LNCaP clone FGC (cell line): Measurements from ENCODE around the gene RGS8.

ENCODE experiments used
- DNase-seq: peaks from one replicate; pipeline ENCODE4 v3.0.0-alpha.2; 2011; ENCODE audit warnings: low read depth
- H3K4me3 ChIP-seq: 2 replicates; pipeline ENCODE4 v1.5.1; 2011; ENCODE audit warnings: mild to moderate bottlenecking, low read depth, low read length, control low read depth
- CTCF ChIP-seq: IDR thresholded peaks from 2 replicates; pipeline ENCODE4 v1.5.1; 2012; ENCODE audit warnings: mild to moderate bottlenecking; ENCODE audit not compliant: control insufficient read depth, insufficient read depth; ENCODE audit errors: extremely low read depth

RGS8 gene

GRCh38 chr1:182684116-182684828, at the start of gene RGS8:
Gene RGS8, minus strand, starts transcription at chr1:182684587. Its CDS starts 14,938 bp downstream, at chr1:182669649.
- DNase-seq, result no peak
- TF ChIP-seq CTCF, result no peak
- no peak within 1 kb of the TSS for H3K4me3 ChIP-seq

- peak; percentile 87 for DNase-seq
- TF ChIP-seq CTCF, result no peak
- 0 out of 2 replicates have a peak overlapping the region, but pooled peaks have one; percentile 6 for H3K4me3 ChIP-seq
Measured at GRCh38 chr1:182731852-182732575, 47.6 kb upstream of the RGS8 start.

- DNase-seq, result no peak
- TF ChIP-seq CTCF, result no peak
- H3K4me3 ChIP-seq, result no peak overlapping the region
Measured at GRCh38 chr1:182726912-182727311, 42.5 kb upstream of the RGS8 start.

GRCh38 chr1:182725259-182726255, 41.2 kb upstream of the RGS8 start:
- TF ChIP-seq CTCF, result no peak
- no peak overlapping the region for H3K4me3 ChIP-seq
- no peak for DNase-seq

GRCh38 chr1:182724215-182724614, 39.8 kb upstream of the RGS8 start:
- no peak for DNase-seq
- TF ChIP-seq CTCF, result no peak

GRCh38 chr1:182723200-182723599, 38.8 kb upstream of the RGS8 start:
- no peak overlapping the region for H3K4me3 ChIP-seq
- no peak for TF ChIP-seq CTCF
- DNase-seq, result no peak

More at GRCh38 chr1:182724215-182724614, 39.8 kb upstream of the RGS8 start:
- no peak overlapping the region for H3K4me3 ChIP-seq
